HG03460 (cell line): ENCODE measurements around the gene CDH4.

Experiments
- ATAC-seq: cut with Tn5 transposase; IDR thresholded peaks from one replicate; pipeline ENCODE4 v1.9.1; 2021; ENCODE audit not compliant: unreplicated experiment

The CDH4 gene

DNA sequence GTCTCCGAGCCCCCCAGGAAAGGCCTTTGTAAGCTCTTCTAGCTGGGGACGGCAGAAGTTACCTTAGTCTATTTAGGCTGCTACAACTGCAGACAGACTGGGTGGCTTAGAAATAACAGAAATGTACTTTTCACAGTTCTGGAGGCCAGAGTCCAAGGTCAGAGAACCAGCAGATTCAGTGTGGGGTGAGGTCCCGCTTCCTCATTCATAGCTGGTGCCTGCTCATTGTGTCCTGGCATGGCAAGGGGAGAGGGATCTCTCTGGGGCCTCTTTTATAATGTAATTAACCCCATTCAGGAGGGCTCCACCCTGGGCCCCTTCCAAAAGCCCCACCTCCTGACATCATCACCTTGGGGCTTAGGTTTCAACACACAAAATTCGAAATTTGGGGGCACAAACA lies 315.1 kb downstream of the CDH4 start:
- ATAC-seq: no peak

DNA sequence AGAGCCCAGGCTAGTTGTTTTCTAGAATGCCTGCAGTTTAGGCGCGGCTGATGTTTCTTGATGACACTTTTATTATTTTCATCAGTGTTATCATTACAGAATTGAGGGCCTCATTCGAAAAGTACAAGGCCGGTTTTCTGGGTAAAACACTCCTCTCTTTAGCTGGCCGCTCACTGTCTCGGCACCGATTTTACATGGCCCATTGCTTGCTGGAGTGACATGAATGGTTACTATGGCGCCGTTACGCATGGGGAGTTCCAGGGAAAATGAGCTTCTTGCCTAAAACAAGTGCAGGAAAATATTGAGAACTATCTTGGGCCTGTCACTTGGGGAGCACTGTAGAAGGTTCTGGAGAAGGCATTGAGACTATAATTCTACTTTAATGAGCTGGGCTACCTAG lies 317.8 kb downstream of the CDH4 start:
- ATAC-seq: no peak

DNA sequence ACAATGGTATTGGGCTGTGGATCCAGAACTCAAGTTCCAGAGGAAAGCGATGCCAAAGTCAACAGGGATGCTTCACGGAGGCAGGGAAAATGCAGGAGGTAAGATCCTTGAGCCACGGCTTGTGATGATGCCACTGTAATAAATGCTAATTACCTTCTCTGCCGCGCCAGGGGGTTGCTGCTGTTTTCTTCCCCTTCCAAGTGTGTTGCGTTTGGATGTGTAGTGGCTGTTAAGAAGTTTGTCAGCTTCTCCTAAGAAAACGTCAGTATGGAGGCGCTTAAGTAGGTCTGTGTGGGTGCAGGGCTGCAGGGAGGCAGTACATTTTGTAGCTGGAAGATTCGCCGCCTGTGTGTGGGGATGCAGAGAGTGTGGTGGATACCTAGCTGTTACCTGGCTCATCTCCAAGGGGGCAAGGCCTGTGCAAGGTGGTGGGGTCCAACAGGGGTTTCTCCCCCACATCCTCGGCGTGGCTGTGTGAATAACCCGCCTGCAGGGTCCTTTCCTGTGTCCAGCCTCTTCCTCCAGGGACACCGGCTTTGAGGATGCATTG lies 318.7 kb downstream of the CDH4 start:
- no peak for ATAC-seq

DNA sequence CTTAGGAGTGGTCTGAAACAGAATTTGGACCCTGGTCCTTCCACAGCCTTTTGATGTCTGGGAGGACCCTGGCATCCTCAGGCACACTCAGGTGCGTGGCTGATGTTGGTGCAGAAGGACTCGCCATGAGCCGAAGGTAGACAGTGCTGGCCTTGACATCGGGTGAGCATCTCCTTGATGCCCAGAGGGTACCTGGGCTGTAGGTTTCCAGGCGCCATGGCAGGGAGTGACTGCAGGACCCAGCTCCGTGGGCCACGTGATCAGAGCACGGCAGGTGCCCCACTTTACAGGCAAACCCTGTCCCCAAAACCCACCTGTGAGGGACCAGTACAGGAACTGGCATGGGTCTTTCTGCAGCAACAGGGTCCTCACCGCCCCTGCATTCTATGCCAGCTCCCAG lies 319.2 kb downstream of the CDH4 start:
- no peak for ATAC-seq

DNA sequence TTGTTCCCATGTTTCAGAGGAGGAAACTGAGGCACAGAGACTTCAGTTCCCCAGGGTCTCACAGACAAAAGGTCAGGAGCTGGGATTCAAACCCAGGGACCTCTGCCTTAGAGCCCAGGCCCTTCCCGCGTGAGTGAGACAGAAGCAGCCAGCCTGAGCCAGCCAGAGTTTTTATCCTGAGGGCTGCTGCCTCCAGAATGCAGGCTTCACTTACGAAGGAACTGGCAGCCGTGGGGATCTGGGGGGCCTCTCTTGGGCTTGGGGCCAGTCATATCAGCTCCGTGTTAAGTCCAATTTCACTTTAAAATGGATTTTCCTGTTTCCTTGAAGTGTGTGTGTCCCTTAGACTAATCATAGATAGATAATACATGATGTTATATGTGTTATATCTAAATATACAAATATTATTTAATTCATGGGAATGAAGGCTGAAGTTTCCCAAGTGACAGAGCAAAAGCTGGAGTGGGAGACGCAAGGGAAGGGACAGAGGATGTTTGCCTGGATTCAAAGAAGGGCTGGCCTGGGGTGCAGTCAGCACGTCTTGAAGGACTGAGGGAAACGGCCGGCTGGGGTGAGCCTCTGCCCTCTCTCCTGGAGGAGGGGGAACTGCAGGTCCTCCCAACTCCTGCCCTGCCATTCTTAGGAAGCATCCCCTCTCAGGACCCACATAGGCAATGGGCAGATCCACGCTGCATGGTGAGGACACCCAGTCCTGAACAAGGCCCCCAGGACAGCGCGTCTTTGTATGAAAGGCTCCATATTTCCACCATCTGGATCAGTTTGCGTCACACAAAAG lies 320.1 kb downstream of the CDH4 start:
- no peak for ATAC-seq

DNA sequence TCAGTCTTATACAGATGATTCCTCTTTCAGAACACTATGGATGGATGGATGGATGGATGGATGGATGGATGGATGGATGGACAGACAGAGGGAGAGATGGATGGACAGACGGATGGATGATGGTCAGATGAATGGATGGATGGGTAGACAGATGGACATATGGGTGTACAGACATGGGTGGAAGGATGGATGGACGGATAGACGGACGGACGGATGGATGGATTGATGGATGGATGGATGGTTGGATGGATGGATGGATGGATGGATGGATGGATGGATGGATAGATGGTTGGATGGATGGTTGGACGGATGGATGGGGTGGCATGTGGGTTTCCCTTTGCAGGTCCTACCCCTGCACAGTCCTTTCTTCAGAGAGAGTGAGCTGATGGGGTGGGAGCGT lies 320.7 kb downstream of the CDH4 start:
- no peak for ATAC-seq

DNA sequence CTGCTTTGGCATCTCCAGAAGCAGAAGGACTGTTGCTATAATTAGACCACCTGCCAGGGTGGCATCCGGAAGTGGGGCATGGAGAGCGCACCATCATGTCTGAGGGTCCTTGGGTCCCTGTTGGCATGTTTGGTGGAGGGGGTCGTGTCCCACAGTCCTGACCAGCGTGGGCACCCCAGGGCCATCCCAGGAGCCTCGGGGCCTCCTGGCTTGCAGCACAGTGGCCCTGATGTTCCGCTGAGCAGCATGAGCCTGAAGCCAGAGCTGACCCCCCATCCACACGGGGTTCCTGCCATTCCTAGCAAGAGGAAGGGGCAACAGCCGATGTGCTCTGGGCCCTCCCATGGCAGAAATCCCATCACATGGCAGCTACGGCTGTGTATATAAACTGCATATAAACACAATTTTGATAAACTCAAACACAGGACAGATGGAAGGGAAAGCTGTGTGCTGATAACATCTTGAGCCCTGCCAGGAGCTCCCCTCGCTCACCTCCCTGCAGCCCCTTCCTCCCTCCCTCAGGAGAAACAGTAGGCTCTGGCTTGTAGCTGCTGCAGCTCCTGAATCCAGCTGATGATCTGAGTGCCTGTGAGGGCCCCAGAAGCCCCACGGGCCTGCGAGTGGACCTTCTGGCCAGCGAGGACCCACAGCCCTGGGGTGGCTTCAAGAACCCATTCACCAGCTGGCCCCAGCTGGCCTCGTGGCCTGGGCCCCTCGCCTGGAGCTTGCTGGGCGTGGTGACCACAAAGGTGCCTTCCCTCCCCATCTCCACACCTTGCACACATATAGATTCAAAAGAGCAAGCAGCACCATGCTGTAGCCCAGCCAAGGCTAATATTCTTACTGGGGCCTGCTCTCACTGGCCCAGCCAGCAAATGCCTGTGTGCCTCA lies 321.6 kb downstream of the CDH4 start:
- no peak for ATAC-seq

DNA sequence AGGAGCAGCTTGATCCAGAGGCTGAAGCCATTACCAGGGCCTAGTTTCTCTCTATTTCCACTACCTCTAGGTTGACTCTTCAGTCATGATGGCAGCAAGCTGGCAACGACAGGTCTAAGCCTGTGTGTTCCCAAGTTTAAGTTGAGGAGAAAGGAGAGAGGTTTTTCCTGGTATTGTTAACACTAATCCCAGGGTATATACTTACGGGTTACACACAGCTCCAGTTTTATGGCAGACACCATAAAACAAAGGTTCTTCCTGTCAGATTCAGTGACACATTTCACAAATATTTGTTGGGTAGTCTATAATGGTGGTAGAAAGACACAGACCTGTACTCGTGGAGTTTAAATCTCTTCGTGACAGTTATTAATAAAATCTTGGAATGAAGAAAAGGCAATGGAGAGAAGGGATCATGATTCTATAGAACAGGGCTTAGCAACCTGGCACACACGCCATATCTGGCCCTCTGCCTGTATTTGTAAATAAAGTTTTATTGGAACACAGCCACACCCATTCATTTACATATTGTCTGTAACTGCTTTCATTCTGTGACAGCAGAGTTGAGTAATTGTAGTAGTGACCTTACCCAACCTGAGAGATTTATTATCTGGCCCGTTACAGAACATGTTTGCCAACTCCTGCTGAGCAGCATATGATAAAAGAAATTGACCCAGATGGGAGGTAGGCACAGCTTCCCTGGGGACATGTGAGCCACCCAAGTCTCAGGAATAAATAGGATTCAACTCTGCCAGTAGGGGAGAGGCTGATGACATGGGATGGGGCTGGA lies 323.3 kb downstream of the CDH4 start:
- no peak for ATAC-seq

DNA sequence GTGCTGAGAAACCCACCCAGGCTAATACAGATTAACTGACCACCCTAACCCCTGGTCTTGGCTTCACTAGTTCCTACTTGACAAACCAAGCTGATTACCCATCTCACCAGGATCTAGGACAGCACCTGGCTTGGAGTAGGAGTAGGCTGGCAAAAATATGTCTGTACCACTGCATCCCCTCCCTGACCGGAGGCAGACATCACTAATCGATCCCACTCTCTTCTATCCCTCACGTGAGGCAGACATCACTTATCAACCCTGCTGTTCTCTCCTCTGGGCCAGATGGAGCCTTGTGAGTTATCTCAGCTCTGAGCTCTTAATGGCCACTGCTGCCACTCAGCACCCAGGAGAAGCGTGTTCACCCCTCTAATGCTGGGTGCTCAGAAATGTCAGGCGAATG lies 324.3 kb downstream of the CDH4 start:
- ATAC-seq: no peak

DNA sequence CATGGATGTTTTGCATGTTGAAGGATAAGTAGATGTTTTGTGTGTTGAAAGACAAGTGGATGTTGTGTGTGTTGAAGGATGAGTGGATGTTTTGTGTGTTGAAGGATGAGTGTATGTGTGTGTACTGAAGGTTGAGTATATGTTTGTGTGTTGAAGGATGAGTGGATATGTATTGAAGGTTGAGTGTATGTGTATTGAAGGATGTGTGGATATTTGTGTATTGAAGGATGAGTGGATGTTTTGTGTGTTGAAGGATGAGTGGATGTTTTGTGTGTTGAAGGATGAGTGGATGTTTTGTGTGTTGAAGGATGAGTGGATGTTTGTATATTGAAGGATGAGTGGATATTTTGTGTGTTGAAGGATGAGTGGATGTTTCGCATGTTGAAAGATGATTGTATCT lies 325.0 kb downstream of the CDH4 start:
- ATAC-seq: no peak

DNA sequence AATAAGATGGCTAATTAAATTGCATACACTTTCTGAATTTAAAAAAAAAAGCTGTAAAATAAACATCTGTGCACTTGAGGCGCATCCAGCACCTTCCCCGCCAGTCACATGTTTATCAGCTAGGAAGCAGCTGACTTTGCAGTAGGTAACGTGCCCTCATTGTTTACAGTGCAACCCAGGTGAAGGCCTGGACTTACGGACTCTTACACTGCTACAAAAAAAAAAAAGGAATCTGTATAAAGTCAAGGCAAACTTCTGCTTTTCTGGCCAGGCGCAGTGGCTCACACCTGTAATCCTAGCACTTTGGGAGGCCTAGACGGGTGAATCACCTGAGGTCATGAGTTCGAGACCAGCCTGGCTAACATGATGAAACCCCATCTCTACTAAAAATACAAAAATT lies 327.8 kb downstream of the CDH4 start:
- no peak for ATAC-seq

DNA sequence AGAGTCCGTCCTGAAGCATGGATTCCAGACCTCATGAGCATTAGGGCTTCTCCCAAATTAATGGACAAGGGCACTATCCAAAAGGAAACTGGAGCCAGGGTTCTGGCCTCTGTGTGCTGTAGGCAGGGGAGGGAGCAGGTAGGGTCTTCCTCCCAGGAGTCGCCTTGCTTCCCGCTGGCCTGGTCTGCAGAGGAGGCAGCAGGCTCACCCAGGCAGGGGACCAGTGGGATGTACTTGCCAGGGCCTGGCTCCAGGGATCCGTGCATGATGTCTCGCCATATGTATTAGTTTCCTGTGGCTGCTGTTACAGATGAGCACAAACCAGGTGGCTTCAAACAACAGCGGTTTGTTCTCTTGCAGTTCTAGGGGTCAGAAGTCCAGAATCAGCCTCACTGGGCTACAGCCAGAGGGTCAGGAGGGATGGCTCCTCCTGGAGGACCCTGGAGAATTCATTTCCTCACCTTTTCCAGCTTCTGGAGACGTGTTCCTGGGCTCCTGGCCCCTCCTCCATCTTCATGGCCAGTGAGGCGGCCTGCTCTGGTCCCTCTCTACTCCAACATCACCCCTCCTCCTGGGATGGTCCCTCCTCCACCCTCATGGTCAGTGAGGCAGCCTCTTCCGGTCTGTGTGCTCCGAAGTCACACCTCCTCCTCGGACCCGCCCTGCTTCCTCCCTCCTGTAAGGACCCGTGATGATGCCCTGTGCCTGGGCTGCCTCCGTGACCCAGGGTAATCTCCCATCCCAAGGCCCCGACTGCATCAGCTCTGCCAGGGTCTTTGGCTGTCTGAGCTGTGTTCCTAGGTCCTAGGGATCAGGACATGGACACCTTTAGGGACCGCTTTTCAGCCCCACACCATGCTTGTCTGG lies 329.1 kb downstream of the CDH4 start:
- no peak for ATAC-seq

DNA sequence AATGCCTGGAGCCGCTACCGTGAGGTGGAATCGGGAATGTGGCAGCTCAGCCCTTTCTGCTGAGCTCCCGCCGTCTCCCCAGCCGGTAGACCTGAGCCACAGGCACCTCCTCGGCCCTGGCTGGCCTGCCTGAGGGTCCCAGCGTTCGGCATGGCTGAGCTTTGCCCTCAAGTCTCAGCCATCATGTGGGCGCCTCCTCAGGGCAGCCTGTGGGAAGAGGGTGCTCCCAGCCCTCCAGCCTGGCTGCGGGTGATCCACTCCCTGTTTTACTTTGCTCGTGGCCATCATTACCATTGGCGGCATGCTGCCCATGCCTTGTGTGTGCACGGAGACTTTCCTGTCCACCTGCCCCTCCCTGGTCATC lies 329.7 kb downstream of the CDH4 start:
- no peak for ATAC-seq

DNA sequence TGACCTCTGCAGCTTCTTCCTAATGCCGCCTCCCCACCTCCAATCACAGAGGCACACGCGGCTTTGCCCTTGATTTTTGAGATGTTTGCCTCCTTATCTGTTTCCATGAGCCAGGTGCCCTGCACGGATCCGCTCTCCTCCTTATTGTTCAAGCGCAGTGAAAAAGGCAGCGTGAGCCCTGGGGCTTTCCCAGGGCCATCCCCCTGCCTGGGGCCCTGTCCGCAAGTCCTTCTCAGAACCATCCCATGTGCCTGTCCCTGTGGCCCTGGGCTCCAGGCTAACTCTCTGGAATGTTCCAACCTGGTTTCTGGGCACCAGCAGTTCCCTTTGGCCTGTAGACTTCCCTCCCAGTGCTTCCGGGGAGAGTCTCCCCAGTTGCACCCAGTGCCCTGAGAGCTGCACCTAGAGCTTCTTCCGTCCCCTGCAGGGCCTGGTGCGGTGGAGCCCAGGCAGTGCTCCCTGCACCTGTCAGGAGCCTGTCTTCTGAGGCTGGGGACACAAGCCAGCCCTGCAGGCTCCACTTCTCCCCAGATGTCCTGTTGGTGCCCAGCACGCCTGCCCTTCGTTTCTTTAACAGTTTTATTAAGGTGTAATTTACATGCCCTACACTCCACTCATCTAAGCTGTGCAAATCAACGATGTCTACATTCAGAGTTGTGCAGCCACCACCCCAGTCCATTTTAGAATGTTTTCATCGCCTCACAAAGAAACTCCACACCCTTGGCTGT lies 330.3 kb downstream of the CDH4 start:
- no peak for ATAC-seq

DNA sequence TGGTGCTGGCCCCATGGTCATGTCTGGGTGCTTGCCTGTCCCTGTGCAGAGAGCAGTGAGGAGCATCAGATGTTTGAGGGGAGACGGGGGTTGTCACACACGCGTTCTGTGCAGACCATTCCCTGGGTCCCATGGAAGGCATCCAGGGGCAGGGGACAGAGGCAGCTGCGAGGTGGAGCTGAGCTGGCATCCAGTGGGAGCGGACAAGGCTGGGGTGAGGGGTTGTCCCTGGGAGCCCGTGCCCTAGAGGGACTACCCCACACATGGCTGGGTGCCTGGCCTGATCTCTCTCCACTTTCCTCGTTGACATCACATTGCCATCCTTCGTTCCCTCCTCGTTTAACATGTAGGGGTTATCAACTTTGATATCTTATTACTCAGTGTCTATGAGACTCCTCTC lies 331.3 kb downstream of the CDH4 start:
- ATAC-seq: no peak

DNA sequence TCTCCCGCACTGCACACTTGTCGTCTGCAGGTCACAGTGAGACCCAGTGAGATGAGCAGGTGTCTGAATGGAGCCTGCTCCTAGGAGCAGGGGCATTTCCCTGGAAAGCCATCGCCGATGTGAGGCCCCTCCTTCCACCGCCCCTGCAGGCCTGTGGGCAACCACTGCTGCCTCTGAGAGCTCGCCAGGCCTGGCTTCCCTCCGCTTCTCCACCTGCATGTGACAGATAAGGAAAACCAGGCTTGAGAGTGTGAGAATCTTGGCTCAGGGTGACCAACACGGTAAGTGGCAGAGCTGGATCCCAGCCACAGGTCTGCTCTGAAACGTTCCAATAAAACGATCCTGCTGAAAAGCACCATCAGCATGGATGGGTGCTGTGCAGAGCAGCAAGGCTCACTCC lies 332.8 kb downstream of the CDH4 start:
- no peak for ATAC-seq

DNA sequence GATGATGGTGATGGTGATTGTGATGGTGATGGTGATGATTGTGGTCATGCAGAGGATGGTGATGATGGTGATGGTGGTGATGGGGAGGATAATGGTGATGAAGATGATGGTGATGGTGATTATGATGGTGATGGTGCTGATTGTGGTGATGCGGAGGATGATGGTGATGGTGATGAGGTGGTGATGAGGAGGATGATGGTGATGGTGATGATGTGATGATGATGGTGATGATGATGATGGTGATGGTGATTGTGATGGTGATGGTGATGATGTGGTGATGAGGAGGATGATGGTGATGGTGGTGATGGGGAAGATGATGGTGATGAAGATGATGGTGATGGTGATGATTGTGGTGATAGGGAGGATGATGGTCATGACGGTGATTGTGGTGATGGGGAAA lies 333.7 kb downstream of the CDH4 start:
- ATAC-seq: no peak

DNA sequence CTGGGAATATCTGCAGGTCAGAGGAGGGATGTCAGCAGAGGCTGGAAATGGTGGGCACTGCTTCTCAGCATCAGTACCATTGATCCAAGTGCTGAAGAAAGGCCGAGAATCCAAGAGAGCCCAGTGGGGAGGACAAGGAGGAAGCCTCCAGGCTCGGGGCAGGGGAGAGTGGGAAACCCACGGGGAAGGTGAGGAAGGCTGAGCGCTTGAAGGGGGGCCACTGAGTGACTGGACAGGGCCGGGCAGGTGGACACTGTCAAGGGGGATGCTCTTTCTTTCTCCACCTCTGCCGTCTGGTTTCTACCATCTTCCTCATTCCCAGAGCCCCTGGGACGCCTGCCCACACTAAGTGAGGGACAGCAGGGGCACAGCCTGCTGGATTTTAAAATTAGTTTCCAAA lies 335.0 kb downstream of the CDH4 start:
- no peak for ATAC-seq

DNA sequence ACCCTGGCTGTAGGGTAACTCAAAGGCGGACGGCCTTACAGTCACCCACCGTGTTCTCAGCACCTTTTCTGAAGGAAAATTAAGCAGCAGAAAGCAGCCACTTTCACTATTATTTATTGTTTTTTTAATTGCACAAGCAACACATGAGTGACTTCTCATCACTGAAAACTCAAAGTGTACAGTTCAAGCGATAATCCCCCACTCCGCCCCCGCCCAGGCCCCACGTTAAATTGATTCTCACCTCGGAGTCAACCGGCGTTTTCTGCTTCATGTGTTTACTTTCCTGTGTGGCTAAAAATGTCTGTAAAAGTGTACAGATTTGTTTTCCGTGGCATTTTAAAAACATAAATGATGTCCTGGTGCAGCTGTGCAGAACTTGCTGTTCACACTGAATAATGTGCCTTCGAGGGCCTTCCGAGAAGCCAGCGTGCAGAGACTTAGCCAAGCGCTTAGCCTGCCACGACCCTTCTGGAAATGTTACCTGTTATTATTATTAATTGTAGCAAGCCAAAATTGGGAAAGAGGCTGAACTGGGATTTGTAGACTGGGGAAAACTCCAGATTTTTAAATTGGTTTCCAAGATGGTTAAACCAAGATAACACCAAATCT lies 335.7 kb downstream of the CDH4 start:
- ATAC-seq: no peak
